ENCODE measurements around the gene PDZD2.

DNA sequence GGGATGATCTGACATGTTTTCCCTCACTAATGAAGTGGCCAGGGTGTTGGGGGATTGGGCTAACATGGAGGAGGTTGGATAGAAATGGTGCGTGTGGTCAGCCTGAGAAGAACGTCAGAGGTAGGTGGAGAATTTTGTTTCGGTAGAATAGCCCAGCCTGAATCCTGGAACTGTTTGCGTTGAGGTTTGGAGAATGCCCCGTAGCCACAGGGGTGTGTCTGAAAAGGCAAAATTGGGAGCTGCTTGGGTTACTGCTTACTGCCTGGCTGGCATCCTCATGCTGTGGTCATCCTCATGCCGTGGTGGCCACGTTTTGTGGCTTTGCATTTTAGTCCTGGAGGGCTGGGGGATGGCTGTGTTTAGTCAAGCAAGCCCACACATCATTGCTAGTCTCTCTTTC lies 298.3 kb downstream of the PDZD2 start:
- TF ChIP-seq POLR2A (IDR thresholded peaks at IDR 0.05), result no peak
- TF ChIP-seq, protein P1, sequence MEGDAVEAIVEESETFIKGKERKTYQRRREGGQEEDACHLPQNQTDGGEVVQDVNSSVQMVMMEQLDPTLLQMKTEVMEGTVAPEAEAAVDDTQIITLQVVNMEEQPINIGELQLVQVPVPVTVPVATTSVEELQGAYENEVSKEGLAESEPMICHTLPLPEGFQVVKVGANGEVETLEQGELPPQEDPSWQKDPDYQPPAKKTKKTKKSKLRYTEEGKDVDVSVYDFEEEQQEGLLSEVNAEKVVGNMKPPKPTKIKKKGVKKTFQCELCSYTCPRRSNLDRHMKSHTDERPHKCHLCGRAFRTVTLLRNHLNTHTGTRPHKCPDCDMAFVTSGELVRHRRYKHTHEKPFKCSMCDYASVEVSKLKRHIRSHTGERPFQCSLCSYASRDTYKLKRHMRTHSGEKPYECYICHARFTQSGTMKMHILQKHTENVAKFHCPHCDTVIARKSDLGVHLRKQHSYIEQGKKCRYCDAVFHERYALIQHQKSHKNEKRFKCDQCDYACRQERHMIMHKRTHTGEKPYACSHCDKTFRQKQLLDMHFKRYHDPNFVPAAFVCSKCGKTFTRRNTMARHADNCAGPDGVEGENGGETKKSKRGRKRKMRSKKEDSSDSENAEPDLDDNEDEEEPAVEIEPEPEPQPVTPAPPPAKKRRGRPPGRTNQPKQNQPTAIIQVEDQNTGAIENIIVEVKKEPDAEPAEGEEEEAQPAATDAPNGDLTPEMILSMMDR (IDR thresholded peaks at IDR 0.05), result no peak
